HCT116 (cell line): ENCODE data around the gene OR2A12.

Experiments
- CEBPB ChIP-seq: IDR thresholded peaks from 2 replicates; pipeline ENCODE4 v1.6.1; 2012; ENCODE audit warnings: low read depth
- CTCF ChIP-seq, 3 experiments: fragments of 200-600 bp in 1 of 3; sonication (generic) in 1 of 3; IDR thresholded peaks in 2 of 3; conservative IDR thresholded peaks in 1 of 3; 2 replicates each; pipeline ENCODE4 v1.5.1; 2012 to 2017; ENCODE audit warnings: low read depth in 2 of 3, low read length in 2 of 3, antibody characterized with exemption in 1 of 3, borderline replicate concordance in 1 of 3, control low read depth in 1 of 3, mild to moderate bottlenecking in 1 of 3, mixed read lengths in 1 of 3, mixed run types in 1 of 3, moderate library complexity in 1 of 3; ENCODE audit not compliant: insufficient read depth in 1 of 3
- EZH2 ChIP-seq: fragments of 200-600 bp; sonication (generic); IDR thresholded peaks from 2 replicates; pipeline ENCODE4 v1.6.1; 2017; ENCODE audit warnings: antibody characterized with exemption, mixed run types
- EZH2phosphoT487 ChIP-seq: fragments of 200-600 bp; IDR thresholded peaks from 2 replicates; pipeline ENCODE4 v1.6.1; 2018; ENCODE audit warnings: antibody characterized with exemption, borderline replicate concordance
- JUND ChIP-seq: IDR thresholded peaks from 2 replicates; pipeline ENCODE4 v1.6.1; 2012
- POLR2A ChIP-seq: IDR thresholded peaks from 2 replicates; pipeline ENCODE4 v1.7.0; 2011; ENCODE audit warnings: borderline replicate concordance; ENCODE audit not compliant: insufficient read depth, insufficient read length; ENCODE audit errors: extremely low read depth
- POLR2AphosphoS5 ChIP-seq: IDR thresholded peaks from 2 replicates; pipeline ENCODE4 v1.6.1; 2011; ENCODE audit warnings: mild to moderate bottlenecking, low read depth, low read length, moderate library complexity
- RAD21 ChIP-seq: IDR thresholded peaks from 2 replicates; pipeline ENCODE4 v1.6.1; 2012; ENCODE audit warnings: low read depth, mild to moderate bottlenecking
- SP1 ChIP-seq: IDR thresholded peaks from 2 replicates; pipeline ENCODE4 v1.6.1; 2012; ENCODE audit warnings: low read depth
- SRF ChIP-seq: IDR thresholded peaks from 2 replicates; pipeline ENCODE4 v1.6.1; 2012; ENCODE audit warnings: low read depth
- ZBTB33 ChIP-seq: IDR thresholded peaks from 2 replicates; pipeline ENCODE4 v1.6.1; 2011; ENCODE audit warnings: mild to moderate bottlenecking, low read length, moderate library complexity; ENCODE audit not compliant: insufficient replicate concordance; ENCODE audit errors: extremely low read depth
- ZFX ChIP-seq: fragments of 450-650 bp; IDR thresholded peaks from 2 replicates; pipeline ENCODE4 v1.6.1; 2017

DNA sequence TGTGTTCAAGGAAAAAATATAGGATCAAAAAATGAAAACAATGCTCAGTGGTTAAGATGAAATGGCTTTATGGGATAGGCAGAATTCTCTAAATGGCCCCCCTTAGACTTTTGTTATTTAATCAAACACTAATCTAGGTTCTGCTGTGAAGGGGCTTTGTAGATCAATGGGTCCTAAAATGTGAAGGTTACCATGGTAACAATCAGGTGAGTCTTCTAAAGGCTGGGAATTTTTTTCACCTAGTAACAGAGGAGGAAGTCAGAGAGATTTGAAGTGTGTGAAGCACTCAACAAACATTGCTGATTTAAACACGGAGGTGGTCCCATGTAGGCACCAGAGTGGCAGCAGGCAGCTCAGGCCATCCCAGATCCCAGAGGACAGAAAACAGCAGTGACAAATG, 48.0 kb downstream of the OR2A12 start:
- TF ChIP-seq CTCF (IDR thresholded peaks at IDR 0.05 in 2 of 3, conservative IDR thresholded peaks at IDR 0.05 in 1 of 3; ENCODE audit: borderline replicate concordance in 1 of 3, insufficient read depth in 1 of 3, low read depth in 2 of 3, low read length in 2 of 3) (no peak), RAD21 (no peak), EZH2 (no peak), POLR2A (no peak), CEBPB (no peak), ZBTB33 (no peak), SP1 (no peak), ZFX (no peak), EZH2phosphoT487 (no peak), POLR2AphosphoS5 (no peak), SRF (no peak), JUND (no peak)
